PC-9 (cell line): Measurements from ENCODE around the gene CST9.

Source experiments
- CTCF ChIP-seq: fragments of 200-600 bp; sonication (generic); conservative IDR thresholded peaks from 2 replicates; pipeline ENCODE4 v1.6.1; 2017; ENCODE audit warnings: mixed run types, antibody characterized with exemption, mild to moderate bottlenecking, moderate library complexity
- EZH2 ChIP-seq: fragments of 200-600 bp; sonication (generic); IDR thresholded peaks from 2 replicates; pipeline ENCODE4 v1.8.0; 2017; ENCODE audit warnings: antibody characterized with exemption, low read depth

DNA sequence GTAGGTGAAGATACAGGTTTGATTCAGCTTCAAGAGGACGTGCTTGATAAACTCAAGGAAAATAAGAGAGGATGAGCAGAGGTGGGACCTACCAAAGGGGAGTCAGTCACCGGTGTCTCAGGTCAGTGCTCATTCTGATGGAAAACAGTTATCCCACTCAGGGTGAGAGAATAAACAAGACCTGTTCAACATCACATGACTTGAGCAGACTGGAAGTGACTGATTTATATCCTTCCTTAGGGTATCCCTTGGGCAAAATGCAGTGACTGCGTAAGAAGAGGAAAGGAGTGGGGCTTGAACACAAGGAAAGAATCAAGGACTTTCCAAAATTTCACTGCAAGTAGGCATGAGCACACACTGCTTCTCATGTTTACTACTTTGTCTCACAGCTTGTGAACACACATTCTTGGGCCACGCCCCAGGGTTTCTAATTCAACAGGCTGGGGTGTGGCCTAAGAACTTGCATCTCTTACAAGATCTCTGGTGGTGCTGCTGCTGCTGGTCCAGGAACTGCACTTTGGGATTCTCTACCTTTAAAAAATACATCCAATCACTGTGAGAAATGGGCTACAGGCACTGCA, 20.4 kb upstream of the CST9 start:
- TF ChIP-seq CTCF (no peak), EZH2 (no peak)
